Transverse colon (tissue), 4 donors: ENCODE results near the gene TARS3.

Source experiments
- CTCF ChIP-seq, 5 experiments: fragments of 200-600 bp in 3 of 5; fragments of 450-650 bp in 2 of 5; sonication (generic) in 3 of 5; IDR thresholded peaks; 1 replicate in 2 of 5; 2 replicates in 3 of 5; pipeline ENCODE4 v1.5.1; 2016 to 2017; ENCODE audit warnings: antibody characterized with exemption in 5 of 5, inconsistent platforms in 3 of 5, mild to moderate bottlenecking in 2 of 5, moderate library complexity in 1 of 5
- POLR2A ChIP-seq: fragments of 450-650 bp; IDR thresholded peaks from one replicate; pipeline ENCODE4 v1.6.1; 2016; ENCODE audit warnings: antibody characterized with exemption, mild to moderate bottlenecking, moderate library complexity
- POLR2AphosphoS5 ChIP-seq, 3 donors: sonication (generic); formaldehyde crosslinking; IDR thresholded peaks; one replicate each; pipeline ENCODE4 v1.6.1; 2016; ENCODE audit warnings: antibody characterized with exemption in 3 of 3

- TF ChIP-seq CTCF (IDR thresholded peaks at IDR 0.05) (no peak), POLR2A (no peak), POLR2AphosphoS5 (IDR thresholded peaks at IDR 0.05) (no peak)
Measured at GRCh38 chr15:101686718-101687117, 37.6 kb downstream of the TARS3 start.
